ENCODE measurements around the gene KCTD17. TPM values are rescaled to one million over a fixed set of nuclear protein-coding genes. Genes with fewer than 3 reads are reported as not detected.

KCTD17 gene
- total and polyA plus RNA-seq, 2 of the 4 experiments (the other 2 are of a cell fraction) = 28.3 to 37.3 TPM

GRCh38 chr22:37054056-37054395, 2.5 kb downstream of the KCTD17 start:
- no peak for DNase-seq
- Histone ChIP-seq H3K23ac (ENCODE audit: low read depth, low read length) (no peak overlapping the region), H2BK15ac (ENCODE audit: low read depth, low read length) (no peak overlapping the region), H4K91ac (ENCODE audit: insufficient read depth, low read depth, low read length) (no peak overlapping the region), H3K79me1 (ENCODE audit: low read depth in 1 of 2, low read length in 2 of 2) (peaks cover 7 to 17% of the 10 kb centered on the region in 2 experiments; a peak in 3 of 4 replicates), H4K5ac (ENCODE audit: low read depth, low read length) (no peak overlapping the region), H4K20me1 (ENCODE audit: insufficient read depth, low read length) (no peaks in the 10 kb centered on the region), H3K27me3 (ENCODE audit: control insufficient read depth, insufficient read depth, low read length) (0 out of 2 replicates have a peak, but pooled peaks cover 2% of the 10 kb centered on the region), H3K56ac (ENCODE audit: extremely low read depth, insufficient read depth, low read length) (no peak overlapping the region), H3K4me2 (ENCODE audit: low read depth, low read length) (no peak overlapping the region), H3K18ac (ENCODE audit: low read depth, low read length) (no peak overlapping the region), H2AK5ac (ENCODE audit: low read depth, low read length) (no peak overlapping the region), H3K4me1 (ENCODE audit: control insufficient read depth, insufficient read depth, low read length) (peaks cover 4% of the 10 kb centered on the region; the same call in 1 of the 2 replicates), H2BK120ac (ENCODE audit: low read depth, low read length) (no peak overlapping the region), H3K4me3 (ENCODE audit: insufficient read depth, low read depth, low read length) (no peak overlapping the region), H3K9ac (ENCODE audit: low read depth, low read length) (no peak overlapping the region), H2BK20ac (ENCODE audit: low read depth, low read length) (no peak overlapping the region), H2AFZ (replicated peaks; ENCODE audit: low read length, poor library complexity) (no peak overlapping the region), H3K9me1 (ENCODE audit: insufficient read depth, low read length) (peaks cover 8% of the 10 kb centered on the region; the same call in 1 of the 2 replicates), H3K27ac (ENCODE audit: insufficient read depth, low read length) (no peak overlapping the region), H3K36me3 (ENCODE audit: control insufficient read depth, insufficient read depth, low read length) (peaks cover 33% of the 10 kb centered on the region), H3K9me3 (ENCODE audit: control insufficient read depth, insufficient read depth, low read length) (no peaks in the 10 kb centered on the region), H2BK5ac (ENCODE audit: low read depth, low read length, poor library complexity, severe bottlenecking) (no peak overlapping the region), H3K4ac (ENCODE audit: low read depth, low read length) (no peak overlapping the region), H2AK9ac (replicated peaks; ENCODE audit: low read depth, low read length, poor library complexity) (no peak overlapping the region), H3K14ac (replicated peaks; ENCODE audit: low read depth, low read length) (no peak overlapping the region), H4K8ac (ENCODE audit: low read depth in 2 of 2, low read length in 2 of 2) (no peak overlapping the region)
- intact Hi-C loops (cut with micrococcal nuclease) (loop anchor here (5.0 kb wide), 1 partner anchor 143 kb away; no protein-coding TSS in a partner anchor), in situ Hi-C loops (cut with MboI; ENCODE audit: low sequenced_read_pairs) (no loop called here), dilution Hi-C loops (cut with HindIII; ENCODE audit: low sequenced_read_pairs, unreplicated experiment) (no loop called here)
- BruUV-seq (replicated peaks) = no TSS peak
- ATAC-seq (ENCODE audit: low read depth) = no peak
- TF ChIP-seq NFE2L2 (IDR thresholded peaks at IDR 0.05; ENCODE audit: low read depth, low read length) = no peak
- no peak for TF ChIP-seq CHD1 (IDR thresholded peaks at IDR 0.05; ENCODE audit: low read depth, low read length)
- TF ChIP-seq MAFK (IDR thresholded peaks at IDR 0.05; ENCODE audit: low read depth, low read length) = no peak
- ChIA-PET CTCF (interaction anchor here (0.5 kb wide), 1 partner anchor 8 kb away, joined by 4 read pairs; no protein-coding TSS in a partner anchor), POLR2A (ENCODE audit: unreplicated experiment) (no interaction called here)
- no CpG with 5 or more reads among the region's 8 CpGs for WGBS, 2 experiments (ENCODE audit: extremely low coverage in 2 of 2, insufficient read length in 1 of 2)

Data from IMR-90 (cell line).